Stimulated activated CD4-positive, alpha-beta T cell treated with anti-CD3 and anti-CD28 coated beads, Interleukin-15, amount 100 ng/mL, for 1 hour (primary cell): Measurements from ENCODE around the gene ITLN1.
"Not testable (repeated sequence)": the region's sequence is repeated elsewhere in the genome, so short reads cannot be mapped to it uniquely, and the experiment has no call there.

ENCODE experiments used
- DNase-seq, 2 donors: peaks; one replicate each; pipeline ENCODE4 v3.0.0-alpha.2; 2020; ENCODE audit warnings: low read depth in 1 of 2, low spot score in 1 of 2

The ITLN1 gene

GRCh38 chr1:160885042-160885441 lies at the start of gene ITLN1:
Gene ITLN1 (minus strand): TSS chr1:160885180. CDS start chr1:160884877, 303 bp downstream.
- DNase-seq: no peak

GRCh38 chr1:160933305-160933704 lies 48.3 kb upstream of the ITLN1 start:
- not testable (repeated sequence) for DNase-seq

GRCh38 chr1:160925652-160926244 lies 40.8 kb upstream of the ITLN1 start:
- DNase-seq: no peak

- DNase-seq: no peak
Observed at GRCh38 chr1:160924791-160925651, 40.0 kb upstream of the ITLN1 start.

GRCh38 chr1:160916666-160917065 lies 31.7 kb upstream of the ITLN1 start:
- DNase-seq: no peak

GRCh38 chr1:160913229-160913628 lies 28.2 kb upstream of the ITLN1 start:
- DNase-seq: not testable (repeated sequence)

GRCh38 chr1:160911925-160912324 lies 26.9 kb upstream of the ITLN1 start:
- DNase-seq: no peak

- DNase-seq: no peak
Observed at GRCh38 chr1:160911441-160911840, 26.5 kb upstream of the ITLN1 start.

- DNase-seq: no peak
Observed at GRCh38 chr1:160910170-160910750, 25.3 kb upstream of the ITLN1 start.

- DNase-seq: no peak
Observed at GRCh38 chr1:160907976-160908375, 23.0 kb upstream of the ITLN1 start.

- DNase-seq: no peak
Observed at GRCh38 chr1:160905617-160905989, 20.6 kb upstream of the ITLN1 start.

GRCh38 chr1:160904783-160905616 lies 20.0 kb upstream of the ITLN1 start:
- no peak for DNase-seq

- DNase-seq: not testable (repeated sequence)
Observed at GRCh38 chr1:160902251-160902650, 17.3 kb upstream of the ITLN1 start.

GRCh38 chr1:160901768-160902167 lies 16.8 kb upstream of the ITLN1 start:
- DNase-seq: no peak

GRCh38 chr1:160900683-160901082 lies 15.7 kb upstream of the ITLN1 start:
- DNase-seq: not testable (repeated sequence)

GRCh38 chr1:160894368-160895135 lies 9.6 kb upstream of the ITLN1 start:
- DNase-seq: not testable (repeated sequence)

GRCh38 chr1:160891474-160891873 lies 6.5 kb upstream of the ITLN1 start:
- DNase-seq: no peak

GRCh38 chr1:160888926-160889325 lies 3.9 kb upstream of the ITLN1 start:
- DNase-seq: no peak

- no peak for DNase-seq
Observed at GRCh38 chr1:160887071-160887470, 2.1 kb upstream of the ITLN1 start.

GRCh38 chr1:160884579-160884978 lies 401 bp downstream of the ITLN1 start:
- DNase-seq: no peak
